TTC549 (cell line): ENCODE results near the gene CADM2.

Experiments used
- FAIRE-seq: peaks from 2 replicates; lab custom pipeline; 2012; peaks lifted over from hg19 to GRCh38; lab: Jason Lieb, UNC

CADM2 gene

DNA sequence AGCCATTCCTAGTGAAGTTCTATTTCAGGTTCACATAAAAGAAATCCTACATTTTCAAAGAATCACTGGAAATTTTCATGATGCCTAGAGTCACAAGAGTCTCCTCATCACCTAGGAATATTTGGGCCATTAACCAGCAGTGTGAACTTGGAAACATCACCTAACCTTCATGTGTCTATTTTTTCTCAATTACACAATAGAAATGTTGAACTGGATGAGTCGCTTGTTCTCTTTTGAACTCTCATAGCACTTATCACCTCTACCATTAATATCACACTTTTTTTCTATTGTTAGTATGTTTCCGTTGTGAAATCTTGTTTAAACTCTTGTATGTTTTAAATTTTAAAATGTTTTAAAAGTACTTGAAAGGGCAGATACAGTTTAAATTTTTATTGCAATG, 371.3 kb downstream of the CADM2 start:
- FAIRE-seq = no peak

DNA sequence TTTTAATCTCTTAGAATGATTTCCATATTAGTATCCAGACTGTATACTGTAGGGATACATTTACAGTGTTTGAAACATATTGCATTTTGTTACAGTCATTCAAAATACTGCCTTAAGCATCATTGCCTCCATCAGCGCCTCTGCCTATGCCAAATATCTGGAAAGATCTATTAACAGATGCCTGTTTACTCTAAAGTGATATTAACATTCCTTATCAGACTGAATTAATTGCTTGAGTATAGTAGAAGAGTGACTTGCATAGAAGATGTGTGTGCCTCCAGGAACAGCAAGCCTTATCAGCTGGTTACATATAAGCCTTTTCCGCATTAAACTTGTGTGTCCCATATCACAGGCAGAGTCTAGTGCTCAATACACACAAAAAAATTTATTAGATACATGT, 379.1 kb downstream of the CADM2 start:
- no peak for FAIRE-seq

DNA sequence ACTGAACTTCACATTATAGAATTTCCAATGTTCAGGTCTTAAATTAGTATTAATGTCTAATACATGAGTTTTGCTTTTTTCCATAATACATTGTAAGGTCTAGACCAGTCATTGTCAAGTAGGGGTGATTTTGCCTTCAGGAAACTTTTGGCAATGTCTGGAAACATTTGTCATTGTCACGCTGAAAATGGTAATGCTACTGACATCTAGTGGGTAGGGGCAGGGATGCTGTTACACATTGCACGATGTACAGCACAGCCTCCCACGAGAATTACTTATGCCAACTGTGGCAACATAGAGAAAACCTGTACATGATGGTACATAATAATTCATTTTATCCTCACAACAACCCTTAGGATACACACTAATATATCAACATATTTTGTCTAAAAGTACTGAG, 384.1 kb downstream of the CADM2 start:
- FAIRE-seq = no peak

- no peak for FAIRE-seq
Measured at GRCh38 chr3:85355572-85355971, 396.8 kb downstream of the CADM2 start.

- peak; percentile 13 for FAIRE-seq
Measured at GRCh38 chr3:85360742-85361387, 402.1 kb downstream of the CADM2 start.

GRCh38 chr3:85364296-85364909, 405.6 kb downstream of the CADM2 start:
- FAIRE-seq = no peak

DNA sequence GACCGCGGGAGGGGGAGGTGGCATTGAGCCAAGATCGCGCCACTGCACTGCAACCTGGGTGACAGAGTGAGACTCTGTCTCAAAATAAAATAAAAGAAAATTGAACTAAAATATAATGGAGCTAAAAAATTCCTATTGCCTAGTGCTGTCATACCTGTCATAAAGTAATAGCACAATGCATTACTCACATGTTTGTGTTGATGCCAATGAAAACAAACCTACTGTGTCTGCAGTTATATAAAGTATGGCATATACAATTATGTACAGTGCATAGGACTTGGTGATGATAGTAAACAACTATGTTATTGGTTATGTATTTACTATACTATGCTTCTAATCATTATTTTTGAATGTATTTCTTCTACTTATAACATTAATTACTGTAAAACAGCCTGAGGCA, 411.6 kb downstream of the CADM2 start:
- no peak for FAIRE-seq

GRCh38 chr3:85376131-85376530, 417.3 kb downstream of the CADM2 start:
- FAIRE-seq = no peak

DNA sequence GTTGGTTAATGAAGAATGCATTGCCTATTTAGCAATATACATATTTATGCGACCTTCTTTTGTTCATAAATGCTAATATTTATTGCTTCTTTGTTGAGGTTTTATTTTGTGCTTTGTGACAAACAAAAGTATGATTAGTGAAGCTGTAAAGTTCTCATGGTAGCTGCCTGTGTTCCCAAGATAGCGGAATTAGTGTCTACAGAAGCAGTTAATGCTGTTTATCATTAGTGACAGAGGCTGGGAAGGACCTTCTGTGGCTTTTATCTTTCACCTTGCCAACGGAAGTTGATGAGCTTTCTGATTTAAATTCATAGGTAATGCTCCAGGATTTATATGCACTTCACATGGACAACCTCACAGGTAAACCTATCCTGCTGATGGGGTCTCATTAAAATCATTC, 418.3 kb downstream of the CADM2 start:
- no peak for FAIRE-seq

GRCh38 chr3:85384372-85384771, 425.6 kb downstream of the CADM2 start:
- no peak for FAIRE-seq

- FAIRE-seq = no peak
Measured at GRCh38 chr3:85387913-85388505, 429.2 kb downstream of the CADM2 start.

- FAIRE-seq = no peak
Measured at GRCh38 chr3:85394424-85394823, 435.6 kb downstream of the CADM2 start.

DNA sequence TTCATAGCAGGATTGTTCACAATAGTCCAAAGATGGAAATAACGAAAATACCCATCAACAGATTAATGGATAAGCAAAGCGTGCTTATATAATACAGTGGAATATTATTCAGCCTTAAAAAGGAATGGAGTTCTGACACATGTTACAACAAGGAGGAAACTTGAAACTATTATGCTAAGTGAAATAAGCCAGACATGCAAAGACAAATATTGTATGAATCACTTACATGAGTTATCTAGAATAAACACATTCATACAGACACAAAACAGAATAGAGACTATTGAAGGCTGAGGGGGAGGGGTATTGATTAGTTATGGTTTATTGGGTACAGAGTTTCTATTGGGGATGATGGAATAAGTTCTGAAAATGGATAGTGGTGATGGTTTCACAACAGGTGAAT, 438.6 kb downstream of the CADM2 start:
- FAIRE-seq = no peak

DNA sequence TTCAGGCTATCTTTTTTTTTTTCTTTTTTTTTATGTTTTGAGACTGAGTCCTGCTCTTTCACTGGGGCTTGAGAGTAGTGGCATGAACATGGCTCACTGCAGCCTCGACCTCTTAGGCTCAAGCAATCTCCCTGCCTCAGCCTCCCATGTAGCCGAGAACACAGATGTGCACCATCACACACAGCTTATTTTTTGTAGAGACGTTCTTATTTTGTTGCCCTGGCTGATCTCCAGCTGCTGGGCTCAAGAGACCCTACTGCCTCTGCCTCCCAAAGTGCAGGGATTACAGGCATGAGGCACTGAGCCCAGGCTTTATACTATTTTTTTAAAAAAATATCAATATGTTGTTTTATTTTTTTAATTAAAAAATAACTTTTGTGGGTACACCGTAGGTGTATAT, 467.3 kb downstream of the CADM2 start:
- no peak for FAIRE-seq

GRCh38 chr3:85427467-85427866, 468.7 kb downstream of the CADM2 start:
- FAIRE-seq = no peak

DNA sequence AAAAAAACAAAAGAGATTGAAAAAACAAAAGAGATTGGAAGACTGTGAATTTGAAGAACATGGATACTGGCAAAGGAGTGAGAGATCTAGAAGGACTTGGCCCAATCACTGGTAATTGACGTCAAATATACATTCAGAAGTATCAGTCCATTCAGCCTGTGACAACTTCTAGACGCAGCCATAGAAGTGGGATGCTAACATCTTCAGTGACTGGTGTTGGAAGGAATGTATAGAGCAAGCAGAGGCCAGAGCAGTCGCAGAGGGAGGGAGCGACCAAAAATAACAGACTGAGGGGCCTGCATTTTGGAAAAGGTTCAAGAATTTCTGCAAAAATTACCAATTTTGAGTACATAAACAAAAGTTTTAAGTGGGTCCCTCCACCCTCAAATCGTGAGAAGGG, 473.3 kb downstream of the CADM2 start:
- FAIRE-seq = no peak

- no peak for FAIRE-seq
Measured at GRCh38 chr3:85433319-85433718, 474.5 kb downstream of the CADM2 start.

GRCh38 chr3:85455561-85456200, 496.9 kb downstream of the CADM2 start:
- FAIRE-seq = no peak

DNA sequence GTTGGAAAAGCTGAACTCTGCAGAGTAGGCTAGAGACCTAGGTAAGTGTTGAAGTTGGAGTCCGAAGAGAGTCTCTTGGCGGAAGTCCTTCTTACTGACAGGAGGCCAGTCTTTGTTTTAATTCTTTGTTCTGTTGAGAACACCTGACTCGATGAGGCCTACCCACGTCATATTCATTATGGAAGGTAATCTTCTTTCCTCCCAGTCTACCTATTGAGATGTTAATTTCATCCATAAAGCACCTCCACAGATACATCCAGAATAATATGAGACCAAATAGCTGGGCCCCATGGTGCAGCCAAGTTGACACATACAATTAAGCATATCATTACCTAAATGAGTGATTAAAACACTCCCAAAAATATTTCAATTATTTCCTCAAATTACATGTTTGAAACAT, 515.5 kb downstream of the CADM2 start:
- FAIRE-seq = no peak

DNA sequence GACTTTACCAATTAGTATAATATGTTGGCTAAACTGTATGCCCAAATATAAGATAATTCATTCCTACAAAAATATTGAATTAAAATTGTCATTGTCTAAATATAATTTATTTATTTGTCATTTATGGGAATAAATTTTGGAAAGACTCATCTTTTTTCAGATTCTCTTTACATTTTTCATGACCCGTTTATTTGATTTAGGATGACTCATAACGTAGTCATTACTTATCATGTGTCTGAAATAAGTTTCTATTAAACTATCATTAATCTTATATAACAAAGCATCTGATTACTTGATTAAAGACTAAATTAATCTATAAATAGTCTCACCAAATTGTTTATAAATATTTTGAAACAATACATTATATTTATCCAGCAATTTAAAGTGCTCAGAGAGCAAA, 516.6 kb downstream of the CADM2 start:
- peak; percentile 3 for FAIRE-seq

- no peak for FAIRE-seq
Measured at GRCh38 chr3:85476891-85477495, 518.2 kb downstream of the CADM2 start.

DNA sequence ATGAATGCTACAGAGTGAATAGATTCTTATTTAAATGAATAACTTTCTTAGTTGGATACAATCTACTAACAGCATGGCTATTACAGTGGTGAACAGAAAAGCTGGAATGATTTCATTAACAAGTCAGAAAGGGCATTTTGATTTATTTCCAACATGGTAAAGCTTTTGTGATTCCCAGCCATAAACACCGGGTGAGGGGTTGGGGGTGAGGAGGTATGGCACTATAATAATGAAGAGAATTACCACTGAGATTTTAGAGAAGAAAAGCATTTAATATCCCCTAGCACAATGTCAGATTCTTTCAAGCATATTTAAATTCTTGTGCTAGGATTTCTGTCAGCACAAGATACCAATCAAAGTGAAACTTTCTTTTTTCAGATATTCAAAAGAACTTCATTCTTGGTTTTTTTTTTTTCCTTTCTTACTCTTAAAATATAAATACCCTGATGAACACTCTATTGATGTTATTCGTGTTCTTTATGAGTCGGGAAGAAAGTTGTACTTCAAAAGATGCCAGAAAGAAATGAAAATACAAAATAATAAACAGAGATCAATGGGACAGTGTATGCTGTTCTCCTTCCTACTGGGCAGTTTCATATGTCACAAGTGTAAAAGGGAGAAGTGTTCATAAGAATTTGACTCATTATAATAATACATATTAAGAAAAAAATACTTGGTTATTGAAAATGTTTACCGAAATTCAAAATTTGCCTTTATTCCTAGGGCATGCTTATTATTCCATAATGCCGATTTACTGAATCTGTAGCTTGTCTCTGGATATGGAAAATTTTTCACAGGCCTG, 522.8 kb downstream of the CADM2 start:
- FAIRE-seq = no peak

- FAIRE-seq = no peak
Measured at GRCh38 chr3:85482213-85482490, 523.4 kb downstream of the CADM2 start.
